Activated T-cell treated with anti-CD3 and anti-CD28 coated beads, Interleukin-2, amount 50 U/mL, for 24 hours (primary cell): ENCODE data around the gene ANKRD63.

Source experiments
- DNase-seq: peaks from one replicate; pipeline ENCODE4 v3.0.0-alpha.2; 2020
- H3K27ac Mint-ChIP-seq: 2 replicates; pipeline ENCODE4 v1.8.0; 2020; ENCODE audit warnings: mild to moderate bottlenecking, mixed read lengths
- H3K27me3 Mint-ChIP-seq: 2 replicates; pipeline ENCODE4 v1.8.0; 2020; ENCODE audit warnings: mixed read lengths
- H3K36me3 Mint-ChIP-seq: 2 replicates; pipeline ENCODE4 v1.8.0; 2020; ENCODE audit warnings: low read depth, mixed read lengths
- H3K4me1 Mint-ChIP-seq: 2 replicates; pipeline ENCODE4 v1.8.0; 2020; ENCODE audit warnings: low read depth, mixed read lengths
- H3K4me3 Mint-ChIP-seq: 2 replicates; pipeline ENCODE4 v1.8.0; 2020; ENCODE audit warnings: mild to moderate bottlenecking, moderate library complexity, mixed read lengths
- H3K9me3 Mint-ChIP-seq: 2 replicates; pipeline ENCODE4 v1.8.0; 2020; ENCODE audit warnings: mixed read lengths

ANKRD63 gene

DNA sequence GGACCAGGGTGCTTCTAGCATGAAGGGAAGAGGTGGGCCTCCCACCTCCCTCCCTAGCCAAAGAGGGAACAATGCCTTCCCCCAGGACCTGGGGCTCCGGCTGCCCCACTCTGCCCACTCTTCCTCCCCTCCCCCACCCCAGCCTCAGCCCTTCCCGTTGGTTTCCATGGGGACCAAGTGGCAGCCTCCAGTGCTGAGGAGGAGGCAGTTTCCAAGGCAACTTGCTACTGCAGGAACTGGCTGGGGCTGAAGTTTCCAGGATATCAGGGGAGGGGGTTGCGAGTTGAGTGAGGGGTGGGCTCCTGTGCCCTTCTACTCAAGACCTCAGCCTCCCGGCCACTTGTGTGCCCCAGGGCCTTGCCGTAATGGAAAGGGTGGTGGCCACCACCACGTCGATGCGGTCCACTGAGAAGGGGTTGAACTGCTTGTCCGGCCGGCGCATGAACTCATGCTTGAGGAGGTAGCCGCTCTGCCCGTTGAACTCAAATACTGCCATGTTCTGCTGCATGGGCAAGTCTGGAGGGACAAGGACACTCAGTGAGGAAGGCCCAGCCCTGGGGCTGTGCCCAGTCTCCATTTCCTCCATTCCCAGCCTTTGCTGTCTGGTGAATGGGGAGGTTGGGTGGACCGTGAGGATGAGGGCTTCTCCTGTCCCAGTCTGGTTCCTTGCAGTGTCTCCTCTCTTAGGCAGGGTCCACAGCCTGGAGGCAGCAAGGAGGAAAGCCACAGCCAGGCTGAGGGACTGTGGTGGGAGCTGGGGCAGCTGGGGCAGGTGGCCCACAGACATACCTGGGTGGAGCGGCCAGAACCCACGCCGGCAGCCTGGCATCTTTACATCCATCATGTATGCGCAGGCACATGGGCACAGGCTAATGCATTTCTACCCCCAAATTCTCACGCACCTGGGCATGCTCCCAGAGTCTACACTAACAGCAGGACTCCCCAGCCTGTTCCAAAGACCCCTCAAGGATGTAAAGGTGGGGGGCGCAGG lies 11.3 kb upstream of the ANKRD63 start:
- Mint-ChIP-seq H3K27ac (no peak overlapping the region), H3K36me3 (peaks cover 73% of the 10 kb centered on the region), H3K4me3 (no peak overlapping the region), H3K4me1 (no peaks in the 10 kb centered on the region), H3K27me3 (no peaks in the 10 kb centered on the region), H3K9me3 (no peaks in the 10 kb centered on the region)
- DNase-seq: no peak

DNA sequence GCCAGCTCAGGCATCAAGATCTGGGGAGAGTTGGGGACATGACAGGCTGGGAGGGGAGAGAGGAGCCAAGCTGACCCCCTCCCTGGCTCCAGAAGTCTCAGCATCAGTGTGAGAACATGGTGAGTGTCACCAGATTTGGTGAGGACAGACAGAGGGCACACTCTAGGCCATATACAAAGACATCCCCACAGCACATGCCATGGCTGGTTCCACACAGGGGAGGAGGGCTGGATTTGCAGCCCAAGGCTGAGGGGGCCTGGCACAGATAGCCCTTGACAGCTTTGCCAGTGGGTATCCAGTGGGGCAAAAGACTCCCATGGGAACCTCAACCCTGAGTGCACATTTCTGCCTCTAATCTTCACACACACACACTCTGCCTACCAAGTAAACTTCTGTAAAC lies 10.1 kb upstream of the ANKRD63 start:
- peaks cover 72% of the 10 kb centered on the region for H3K36me3 Mint-ChIP-seq
- no peak overlapping the region for H3K27ac Mint-ChIP-seq
- no peaks in the 10 kb centered on the region for H3K9me3 Mint-ChIP-seq
- H3K4me1 Mint-ChIP-seq: no peaks in the 10 kb centered on the region
- H3K27me3 Mint-ChIP-seq: no peaks in the 10 kb centered on the region
- DNase-seq: no peak
- no peak overlapping the region for H3K4me3 Mint-ChIP-seq

DNA sequence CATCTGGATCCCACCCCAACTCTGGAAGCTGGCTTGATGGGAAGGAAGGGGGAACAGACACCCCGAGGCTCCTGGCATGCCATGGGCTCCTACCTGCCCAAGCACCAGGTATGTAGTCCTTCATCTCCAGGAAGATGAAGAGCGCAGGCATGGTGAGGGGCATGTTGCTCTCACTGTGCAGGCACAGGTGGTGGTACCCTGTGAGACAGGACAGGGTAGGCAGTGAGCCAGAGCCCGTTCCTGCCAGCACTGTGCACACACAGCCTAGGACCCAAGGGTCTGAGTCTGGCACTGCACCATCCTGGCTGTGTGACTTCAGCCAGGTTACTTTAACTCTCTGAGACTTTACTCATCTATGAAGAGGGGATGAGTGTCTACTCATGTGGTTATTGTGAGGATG lies 9.4 kb upstream of the ANKRD63 start:
- no peaks in the 10 kb centered on the region for H3K9me3 Mint-ChIP-seq
- no peak for DNase-seq
- H3K27me3 Mint-ChIP-seq: no peaks in the 10 kb centered on the region
- no peak overlapping the region for H3K27ac Mint-ChIP-seq
- no peaks in the 10 kb centered on the region for H3K4me1 Mint-ChIP-seq
- no peak overlapping the region for H3K4me3 Mint-ChIP-seq
- peaks cover 71% of the 10 kb centered on the region for H3K36me3 Mint-ChIP-seq

DNA sequence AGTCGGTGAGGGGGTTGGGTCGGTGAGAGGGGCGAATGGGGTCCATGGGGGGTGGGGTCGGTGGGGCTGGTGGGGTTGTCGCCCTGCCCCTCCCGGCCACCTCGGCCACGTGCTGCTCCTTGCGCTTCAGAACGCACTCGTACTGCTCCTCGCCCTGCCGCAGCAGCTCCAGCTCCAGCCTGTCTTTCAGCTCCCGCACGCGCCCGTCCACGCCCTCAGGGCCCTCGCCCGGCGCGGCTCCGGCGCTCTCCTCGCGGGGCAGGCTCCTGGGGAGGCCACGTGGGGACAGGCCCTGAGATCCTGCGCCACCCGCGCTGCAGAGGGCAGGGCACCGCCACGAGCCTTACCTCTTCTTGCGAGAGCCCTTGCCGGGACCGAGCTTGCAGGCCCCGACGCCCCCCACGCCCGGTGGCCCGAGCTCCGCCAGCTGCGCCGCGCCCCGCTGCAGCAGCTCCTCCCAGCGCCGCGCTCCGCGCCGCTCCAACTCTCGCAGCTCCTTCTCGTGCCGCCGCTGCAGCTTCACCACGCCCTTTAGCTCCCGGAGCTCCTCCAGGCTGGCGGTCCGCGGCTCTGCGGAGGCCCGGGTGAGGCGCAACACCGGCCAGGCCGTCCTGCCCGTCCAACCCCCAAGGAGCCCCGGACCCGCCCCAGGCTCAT lies 8.2 kb upstream of the ANKRD63 start:
- H3K27ac Mint-ChIP-seq: no peak overlapping the region
- no peaks in the 10 kb centered on the region for H3K27me3 Mint-ChIP-seq
- H3K4me3 Mint-ChIP-seq: no peak overlapping the region
- H3K4me1 Mint-ChIP-seq: no peaks in the 10 kb centered on the region
- peaks cover 62% of the 10 kb centered on the region for H3K36me3 Mint-ChIP-seq
- no peaks in the 10 kb centered on the region for H3K9me3 Mint-ChIP-seq
- DNase-seq: no peak

DNA sequence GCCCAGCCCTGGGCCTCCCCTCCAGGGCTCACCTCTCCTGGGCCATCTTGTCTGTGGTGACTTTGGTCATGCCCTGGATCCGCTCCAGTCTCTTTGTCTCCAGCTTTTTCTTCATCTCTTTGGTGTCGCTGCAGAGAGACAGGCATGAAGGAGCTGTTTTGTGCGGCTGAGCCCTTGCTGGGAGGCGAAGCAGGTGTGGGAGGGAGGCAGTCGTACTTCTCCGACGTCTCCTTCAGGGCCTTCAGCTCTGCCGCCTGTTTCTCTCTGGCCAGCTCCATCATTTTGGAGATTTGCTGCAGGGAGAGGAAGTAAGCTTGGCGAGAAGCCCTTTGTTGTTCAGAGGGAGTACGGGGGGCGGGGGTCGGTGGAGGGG lies 7.7 kb upstream of the ANKRD63 start:
- H3K36me3 Mint-ChIP-seq: peaks cover 60% of the 10 kb centered on the region
- no peak overlapping the region for H3K4me3 Mint-ChIP-seq
- H3K4me1 Mint-ChIP-seq: peaks cover 2% of the 10 kb centered on the region
- DNase-seq: no peak
- H3K9me3 Mint-ChIP-seq: no peaks in the 10 kb centered on the region
- no peak overlapping the region for H3K27ac Mint-ChIP-seq
- H3K27me3 Mint-ChIP-seq: no peaks in the 10 kb centered on the region

DNA sequence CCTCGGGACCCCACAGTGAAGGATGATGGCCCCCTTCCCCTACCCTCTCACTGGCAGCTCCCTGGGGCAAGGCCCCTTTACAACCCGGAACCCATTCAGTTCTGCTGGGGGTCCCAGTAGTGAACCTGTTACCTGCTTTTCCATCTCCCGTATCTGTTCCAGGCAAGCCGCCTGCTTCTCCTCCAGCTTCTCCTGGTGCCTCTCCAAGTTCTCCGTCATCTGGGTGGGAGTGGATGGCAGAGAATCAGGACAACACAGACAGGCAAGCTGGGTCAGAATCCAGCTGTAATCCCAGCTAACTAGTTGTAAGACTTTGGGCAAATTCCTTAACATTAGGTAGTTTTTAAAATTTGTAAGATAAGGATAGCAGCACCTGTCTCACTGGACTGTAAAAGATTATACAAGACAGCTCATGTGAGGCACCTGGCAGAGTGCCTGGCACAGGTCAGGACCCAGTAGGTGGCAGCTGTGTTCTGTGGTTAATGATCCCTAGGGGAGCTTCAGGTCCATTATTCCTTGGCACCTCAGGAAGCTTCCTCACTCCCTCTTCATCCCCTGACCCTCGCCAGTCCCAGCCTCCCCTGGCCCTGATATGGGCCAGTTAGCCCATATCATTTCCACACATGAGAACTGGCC lies 6.4 kb upstream of the ANKRD63 start:
- no peak for DNase-seq
- H3K4me3 Mint-ChIP-seq: no peak overlapping the region
- peaks cover 50% of the 10 kb centered on the region for H3K36me3 Mint-ChIP-seq
- no peaks in the 10 kb centered on the region for H3K27me3 Mint-ChIP-seq
- H3K4me1 Mint-ChIP-seq: peaks cover 2% of the 10 kb centered on the region
- H3K9me3 Mint-ChIP-seq: no peaks in the 10 kb centered on the region
- peak overlapping the region; percentile 11 for H3K27ac Mint-ChIP-seq

DNA sequence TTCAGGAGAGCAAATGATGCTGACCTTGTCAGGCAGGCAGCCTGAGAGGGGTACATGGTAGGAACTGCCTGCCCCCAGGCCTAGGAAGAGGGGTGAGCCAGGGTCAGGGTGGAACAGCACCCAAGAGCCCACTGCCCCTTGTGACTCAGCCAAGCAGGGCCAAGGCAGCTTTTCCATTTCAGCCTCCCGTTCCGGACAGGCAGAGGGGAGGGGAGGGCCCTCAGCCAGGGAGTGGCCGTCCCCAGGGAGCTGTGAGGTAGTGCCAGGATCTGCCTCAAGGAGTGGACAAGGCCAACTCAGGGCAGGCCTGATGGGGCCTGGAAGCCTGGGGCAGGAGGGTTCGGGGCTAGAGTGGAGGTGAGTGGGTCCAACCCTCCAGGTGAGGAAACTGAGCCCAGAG lies 5.1 kb upstream of the ANKRD63 start:
- peaks cover 9% of the 10 kb centered on the region for H3K27me3 Mint-ChIP-seq
- H3K27ac Mint-ChIP-seq: peak overlapping the region; percentile 12
- DNase-seq: no peak
- peaks cover 2% of the 10 kb centered on the region for H3K4me1 Mint-ChIP-seq
- no peak overlapping the region for H3K4me3 Mint-ChIP-seq
- no peaks in the 10 kb centered on the region for H3K9me3 Mint-ChIP-seq
- peaks cover 42% of the 10 kb centered on the region for H3K36me3 Mint-ChIP-seq

DNA sequence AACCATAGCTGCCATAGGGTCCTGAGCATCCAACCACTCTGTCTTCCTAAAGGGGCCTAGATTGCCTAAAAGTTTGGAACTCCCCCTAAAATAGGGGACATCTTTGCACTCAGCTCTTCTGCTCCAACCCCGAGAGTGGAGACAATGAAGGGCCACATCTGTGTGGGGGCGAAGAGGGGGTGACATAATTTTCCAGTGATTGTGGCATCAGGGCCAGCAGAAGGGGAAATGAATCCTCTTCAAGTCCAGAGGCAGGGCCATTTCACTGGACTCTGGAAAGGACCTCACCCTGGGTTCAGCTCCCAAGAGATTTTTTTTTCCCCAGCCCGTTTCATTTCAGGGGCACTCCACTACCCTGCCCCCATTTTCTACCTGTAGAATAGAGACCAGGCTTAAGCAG lies 4.6 kb upstream of the ANKRD63 start:
- peaks cover 2% of the 10 kb centered on the region for H3K4me1 Mint-ChIP-seq
- DNase-seq: no peak
- H3K27me3 Mint-ChIP-seq: peaks cover 12% of the 10 kb centered on the region
- H3K36me3 Mint-ChIP-seq: peaks cover 39% of the 10 kb centered on the region
- H3K27ac Mint-ChIP-seq: peak overlapping the region; percentile 63
- no peaks in the 10 kb centered on the region for H3K9me3 Mint-ChIP-seq
- no peak overlapping the region for H3K4me3 Mint-ChIP-seq

DNA sequence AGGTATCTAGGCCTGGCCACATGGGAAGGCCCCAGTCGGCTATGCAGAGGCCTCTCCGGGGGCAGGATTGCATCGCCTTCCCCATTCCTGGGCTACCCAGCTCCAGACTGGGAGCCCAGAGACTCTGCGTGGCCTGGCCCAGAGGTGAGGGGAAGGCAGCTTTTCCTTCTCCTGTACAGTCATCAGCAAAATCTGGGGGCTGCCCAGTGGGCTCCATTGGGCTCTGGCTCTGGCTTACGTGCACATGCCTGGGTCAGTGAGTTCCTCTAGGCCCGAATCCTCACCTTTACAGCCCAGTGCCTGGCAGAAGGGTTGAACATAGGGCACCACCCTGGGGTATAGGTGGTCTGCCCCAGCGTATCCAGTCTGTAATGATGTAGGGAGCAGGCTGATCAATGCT lies 3.9 kb upstream of the ANKRD63 start:
- DNase-seq: no peak
- Mint-ChIP-seq H3K27ac (no peak overlapping the region), H3K4me1 (peaks cover 2% of the 10 kb centered on the region), H3K9me3 (no peaks in the 10 kb centered on the region), H3K4me3 (no peak overlapping the region), H3K36me3 (peaks cover 32% of the 10 kb centered on the region), H3K27me3 (peaks cover 12% of the 10 kb centered on the region)

DNA sequence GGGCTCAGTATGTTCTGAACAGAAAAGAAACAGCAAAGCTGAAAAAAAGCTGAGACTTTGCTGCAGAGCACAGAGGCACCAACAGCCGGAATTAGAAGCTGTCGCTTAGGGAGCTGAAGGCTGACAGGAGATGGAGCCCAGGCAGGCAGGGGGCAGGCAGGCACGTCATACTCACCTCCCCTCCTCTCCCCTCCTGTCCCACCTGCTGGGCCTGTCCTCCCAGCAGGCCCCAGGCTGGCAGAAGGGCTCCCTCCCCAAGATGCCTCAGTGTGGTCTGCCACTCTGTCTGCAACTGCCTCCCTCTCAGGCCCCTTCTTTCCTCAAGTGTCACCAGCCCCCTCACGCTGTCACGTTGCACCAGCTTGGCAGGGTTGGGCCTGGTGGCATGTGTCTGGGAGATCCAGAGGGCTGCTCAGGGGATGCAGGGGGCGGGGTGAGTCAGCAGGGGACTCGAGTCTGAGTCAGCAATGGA lies 3.2 kb upstream of the ANKRD63 start:
- no peak for DNase-seq

DNA sequence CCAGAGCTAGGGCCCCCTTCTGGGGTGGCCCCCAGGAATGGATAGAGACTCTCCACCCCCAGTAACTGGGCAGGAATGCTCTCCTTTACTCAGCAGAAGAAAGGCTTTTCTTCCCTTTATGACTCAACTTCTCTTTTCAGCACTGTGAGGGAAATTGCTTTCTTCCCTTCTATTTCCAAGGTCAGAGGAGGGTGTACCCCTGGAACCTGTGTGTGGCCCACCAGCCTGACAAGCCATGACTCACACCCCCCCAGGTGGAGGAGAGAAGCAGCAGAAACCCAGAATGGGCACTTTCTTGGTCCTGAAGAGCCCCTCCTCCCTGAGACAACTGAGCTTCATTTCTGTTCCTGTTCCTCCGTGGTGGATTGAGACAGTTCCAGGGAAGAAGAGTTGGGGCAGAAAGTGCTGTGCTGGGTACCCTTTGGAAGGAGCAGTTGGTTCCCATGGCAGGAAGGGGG lies 2.7 kb upstream of the ANKRD63 start:
- H3K9me3 Mint-ChIP-seq: no peaks in the 10 kb centered on the region
- H3K36me3 Mint-ChIP-seq: peaks cover 30% of the 10 kb centered on the region
- peak overlapping the region; percentile 8 for H3K27ac Mint-ChIP-seq
- no peak for DNase-seq
- peaks cover 2% of the 10 kb centered on the region for H3K4me1 Mint-ChIP-seq
- peaks cover 20% of the 10 kb centered on the region for H3K27me3 Mint-ChIP-seq
- no peak overlapping the region for H3K4me3 Mint-ChIP-seq

More for the DNA sequence above, 3.2 kb upstream of the ANKRD63 start:
- no peak overlapping the region for H3K4me3 Mint-ChIP-seq
- H3K36me3 Mint-ChIP-seq: peaks cover 30% of the 10 kb centered on the region
- peaks cover 15% of the 10 kb centered on the region for H3K27me3 Mint-ChIP-seq
- H3K27ac Mint-ChIP-seq: no peak overlapping the region
- peaks cover 2% of the 10 kb centered on the region for H3K4me1 Mint-ChIP-seq
- H3K9me3 Mint-ChIP-seq: no peaks in the 10 kb centered on the region

DNA sequence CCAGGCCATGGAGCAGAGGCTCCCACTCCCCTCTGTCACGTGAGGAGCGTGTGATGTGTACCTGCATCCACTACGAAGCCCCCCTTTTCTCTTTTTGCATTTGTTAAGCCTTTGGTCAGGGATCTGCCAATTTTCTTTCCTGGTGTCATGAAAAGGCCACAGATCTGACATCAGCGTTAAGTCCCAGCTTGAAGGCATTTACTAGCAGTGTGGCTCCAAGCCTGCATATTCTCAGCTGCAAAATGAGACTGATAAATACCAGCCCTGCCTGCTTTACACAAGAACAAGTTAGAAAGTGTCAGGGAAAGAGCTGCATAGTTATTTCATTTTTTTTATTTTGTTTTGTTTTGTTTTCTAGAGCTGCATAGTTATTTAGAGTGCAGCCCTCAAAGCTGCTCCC lies 2.3 kb upstream of the ANKRD63 start:
- Mint-ChIP-seq H3K27ac (no peak overlapping the region), H3K9me3 (no peaks in the 10 kb centered on the region), H3K4me3 (no peak overlapping the region), H3K36me3 (peaks cover 25% of the 10 kb centered on the region), H3K27me3 (peaks cover 25% of the 10 kb centered on the region), H3K4me1 (peaks cover 2% of the 10 kb centered on the region)
- DNase-seq: no peak

DNA sequence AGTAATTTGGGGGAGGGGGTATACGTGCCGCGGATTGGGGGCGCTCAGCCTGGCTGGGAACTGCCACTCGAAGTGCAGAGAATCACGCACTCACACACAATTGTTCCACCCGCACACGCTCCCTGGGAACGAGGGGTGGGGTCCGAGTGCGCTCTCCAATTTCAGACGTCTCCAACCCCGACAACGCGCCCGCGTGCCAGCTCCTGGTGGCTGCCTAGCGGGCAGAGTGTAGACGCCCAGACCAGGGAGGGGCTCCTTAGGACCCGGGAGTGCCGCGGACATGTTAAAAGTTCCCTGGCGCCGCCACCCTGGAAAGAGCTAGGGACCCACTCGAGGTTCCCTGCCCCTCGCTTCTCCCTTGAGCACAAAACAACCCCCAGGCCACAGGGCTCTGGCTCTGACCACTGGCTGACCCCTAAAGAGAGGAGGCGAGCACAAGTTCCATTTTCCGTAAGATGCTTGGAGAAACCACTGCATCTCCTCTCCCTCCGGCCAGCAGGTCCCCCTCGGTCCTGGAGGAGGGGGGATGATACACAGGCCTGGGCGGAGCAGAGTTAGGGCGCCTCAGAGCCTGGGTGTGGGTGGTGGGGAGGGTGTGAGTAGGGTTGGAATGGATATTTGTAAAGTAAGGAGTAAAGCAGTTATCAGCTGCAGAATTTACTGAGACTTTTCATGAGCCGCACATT lies 894 bp upstream of the ANKRD63 start:
- DNase-seq: no peak
- no peaks in the 10 kb centered on the region for H3K9me3 Mint-ChIP-seq
- peaks cover 35% of the 10 kb centered on the region for H3K27me3 Mint-ChIP-seq
- peak overlapping the region; percentile 12 for H3K4me3 Mint-ChIP-seq
- H3K4me1 Mint-ChIP-seq: peaks cover 6% of the 10 kb centered on the region
- peaks cover 14% of the 10 kb centered on the region for H3K36me3 Mint-ChIP-seq
- H3K27ac Mint-ChIP-seq: no peak overlapping the region

DNA sequence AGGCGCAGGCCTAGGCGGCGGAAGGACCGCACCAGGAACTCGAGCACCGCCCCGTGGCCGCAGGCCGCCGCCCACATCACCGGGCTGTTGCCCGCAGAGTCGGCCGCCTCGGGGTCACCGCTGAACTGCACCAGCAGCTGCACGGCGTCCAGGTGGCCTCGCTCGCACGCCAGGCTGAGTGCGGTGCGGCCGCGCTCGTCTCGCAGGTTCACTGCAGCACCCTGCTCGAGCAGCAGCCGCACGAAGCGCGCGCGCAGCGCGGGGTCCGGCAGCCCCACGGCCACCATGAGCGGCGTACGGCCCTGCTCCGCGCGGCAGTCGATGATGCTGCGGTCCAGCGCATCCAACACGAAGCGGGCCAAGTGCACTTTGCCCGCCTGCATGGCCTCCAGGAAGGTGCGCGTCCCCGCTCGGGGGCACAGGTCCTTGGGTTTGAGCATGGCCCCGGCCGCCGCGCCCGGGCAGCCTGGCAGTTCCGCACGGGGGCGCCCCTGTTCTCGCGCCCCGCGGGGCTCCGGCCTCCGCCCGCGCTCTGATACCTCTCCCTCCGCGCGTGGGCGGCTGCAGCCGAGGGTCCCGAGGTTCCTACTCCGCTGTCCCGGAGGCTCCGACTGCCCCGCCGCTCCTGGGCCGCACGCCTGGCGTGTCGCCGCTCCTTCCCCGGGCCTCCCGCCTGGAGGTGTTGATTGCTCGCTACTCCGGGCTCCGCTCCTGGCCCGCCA lies 556 bp downstream of the ANKRD63 start:
- peak; percentile 74 for DNase-seq
- Mint-ChIP-seq H3K4me3 (peak overlapping the region; percentile 64), H3K36me3 (peaks cover under 1% of the 10 kb centered on the region), H3K4me1 (peaks cover 6% of the 10 kb centered on the region), H3K9me3 (no peaks in the 10 kb centered on the region), H3K27ac (no peak overlapping the region), H3K27me3 (peaks cover 49% of the 10 kb centered on the region)
